Fibroblast of villous mesenchyme (primary cell): ENCODE data around the gene DIDO1. TPM values are rescaled to one million over a fixed set of nuclear protein-coding genes. Genes with fewer than 3 reads are reported as not detected.

Source experiments
- DNase-seq: peaks from one replicate; pipeline ENCODE4 v3.0.0-alpha.2; 2010; ENCODE audit warnings: low read depth
- H3K4me3 ChIP-seq: 2 replicates; pipeline ENCODE4 v1.5.1; 2011; ENCODE audit warnings: low read depth, mild to moderate bottlenecking, low read length
- CTCF ChIP-seq: IDR thresholded peaks from 2 replicates; pipeline ENCODE4 v1.5.1; 2012; ENCODE audit warnings: low read depth, mild to moderate bottlenecking, low read length; ENCODE audit not compliant: insufficient read depth
- total RNA-seq: library from RNA; depleted of rRNA; stranded (reverse); fragments of >200 nt; gene quantifications from 2 replicates; pipeline ENCODE4 v1.2.3, GENCODE V29; 2012

DIDO1 gene
- total RNA-seq, 1 donor: 47.5 TPM

DNA sequence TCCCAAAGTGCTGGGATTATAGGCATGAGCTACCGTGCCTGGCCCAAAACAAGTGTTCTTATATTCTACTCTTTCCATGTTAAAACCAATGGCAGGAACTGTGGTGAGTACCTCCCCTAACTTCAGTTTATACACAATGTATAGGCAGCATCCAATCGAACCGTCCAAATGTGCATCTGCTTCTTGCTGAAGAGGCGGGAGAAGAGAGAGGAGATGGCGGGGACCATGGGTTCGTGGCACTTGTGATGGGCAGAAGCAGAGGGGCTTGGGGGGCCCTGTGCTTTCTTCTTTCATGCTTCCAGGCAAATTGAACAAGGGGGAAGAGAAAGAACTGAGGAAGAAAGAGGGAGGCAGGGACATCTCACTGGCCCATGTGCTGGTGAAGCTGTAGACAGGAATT is 53.4 kb downstream of the DIDO1 start:
- H3K4me3 ChIP-seq: no peak overlapping the region
- no peak for DNase-seq
- no peak for TF ChIP-seq CTCF

DNA sequence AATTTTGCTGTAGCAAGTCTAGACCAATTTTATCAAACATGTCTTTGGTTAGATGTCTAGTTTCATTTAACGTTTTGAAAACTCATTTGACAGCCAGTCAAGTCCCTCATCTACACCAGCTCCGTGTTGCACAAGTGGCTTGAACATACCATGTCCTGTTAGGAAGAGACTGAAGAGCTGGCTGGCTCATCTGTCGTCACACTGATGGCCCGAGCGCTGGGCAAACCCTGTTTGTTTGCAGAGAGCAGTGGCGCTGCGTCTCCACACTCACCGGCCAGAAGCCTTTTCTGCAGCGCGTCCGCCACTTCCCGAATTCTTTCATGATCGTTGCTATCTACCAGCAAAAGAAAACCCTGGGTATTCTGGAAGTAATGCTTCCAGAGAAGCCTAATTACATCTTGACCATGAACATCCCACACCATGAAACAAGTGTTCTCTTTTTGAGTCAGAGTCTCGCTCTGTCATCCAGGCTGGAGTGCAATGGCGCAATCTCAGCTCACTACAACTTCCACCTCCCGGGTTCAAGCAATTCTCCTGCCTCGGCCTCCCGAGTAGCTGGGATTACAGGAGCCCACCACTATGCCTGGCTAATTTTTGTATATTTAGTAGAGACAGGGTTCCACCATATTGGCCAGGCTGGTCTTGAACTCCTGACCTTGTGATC is 54.0 kb downstream of the DIDO1 start:
- no peak for DNase-seq
- H3K4me3 ChIP-seq: no peak overlapping the region
- no peak for TF ChIP-seq CTCF

DNA sequence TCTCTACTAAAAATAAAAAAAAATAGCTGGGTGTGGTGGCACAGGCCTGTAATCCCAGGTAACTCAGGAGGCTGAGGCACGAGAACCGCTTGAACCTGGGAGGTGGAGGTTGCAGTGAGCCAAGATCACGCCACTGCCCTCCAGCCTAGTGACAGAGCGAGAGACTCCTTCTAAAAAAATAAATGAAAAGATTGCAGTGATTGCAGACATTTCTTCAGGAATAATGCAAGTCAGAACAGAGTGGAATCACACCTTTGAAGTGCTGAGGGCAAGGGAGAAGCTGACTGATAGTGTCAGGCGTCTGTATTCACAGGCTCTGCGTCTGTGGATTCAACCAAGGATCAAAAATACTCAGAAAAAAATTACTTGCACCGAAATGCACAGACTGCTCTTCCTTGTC is 62.1 kb downstream of the DIDO1 start:
- H3K4me3 ChIP-seq: no peak overlapping the region
- DNase-seq: no peak
- TF ChIP-seq CTCF: no peak

DNA sequence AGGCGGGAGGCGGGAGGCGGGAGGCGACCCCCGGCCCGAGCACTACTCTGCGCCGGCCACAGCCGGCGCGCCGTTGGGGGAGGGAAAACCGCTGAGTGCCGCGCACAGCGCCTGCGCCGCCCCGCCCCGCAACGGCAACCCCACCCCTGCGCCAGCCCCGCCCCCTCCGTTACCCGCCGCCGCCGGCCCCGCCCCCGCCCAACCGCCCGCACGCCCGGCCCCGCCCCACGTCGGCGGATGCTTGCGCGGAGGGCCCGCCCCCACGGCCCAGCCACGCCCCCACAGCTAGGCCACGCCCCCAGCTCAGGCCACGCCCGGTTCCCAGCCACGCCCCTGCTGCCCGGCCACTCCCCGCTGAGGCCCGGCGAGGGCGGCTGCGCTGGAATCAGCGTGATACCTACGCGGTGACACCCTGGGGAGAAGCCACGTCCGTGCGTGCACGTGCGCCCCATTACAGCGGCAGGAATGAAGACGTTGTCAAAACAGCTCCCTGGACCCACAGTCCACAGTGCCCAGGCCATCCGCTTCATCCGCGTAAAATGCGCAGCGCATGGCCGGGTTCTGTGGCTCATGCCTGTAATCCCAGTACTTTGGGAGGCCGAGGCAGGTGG is 64.5 kb downstream of the DIDO1 start, which contains the start of gene TCFL5:
Gene TCFL5, minus strand, starts transcription at position 97 of the 611 bp plus-strand sequence. CDS start 152 bp downstream, outside the sequence.
- no peak for TF ChIP-seq CTCF
- peak; percentile 96 for DNase-seq
- H3K4me3 ChIP-seq: peak within 1 kb of the TSS; percentile 64

DNA sequence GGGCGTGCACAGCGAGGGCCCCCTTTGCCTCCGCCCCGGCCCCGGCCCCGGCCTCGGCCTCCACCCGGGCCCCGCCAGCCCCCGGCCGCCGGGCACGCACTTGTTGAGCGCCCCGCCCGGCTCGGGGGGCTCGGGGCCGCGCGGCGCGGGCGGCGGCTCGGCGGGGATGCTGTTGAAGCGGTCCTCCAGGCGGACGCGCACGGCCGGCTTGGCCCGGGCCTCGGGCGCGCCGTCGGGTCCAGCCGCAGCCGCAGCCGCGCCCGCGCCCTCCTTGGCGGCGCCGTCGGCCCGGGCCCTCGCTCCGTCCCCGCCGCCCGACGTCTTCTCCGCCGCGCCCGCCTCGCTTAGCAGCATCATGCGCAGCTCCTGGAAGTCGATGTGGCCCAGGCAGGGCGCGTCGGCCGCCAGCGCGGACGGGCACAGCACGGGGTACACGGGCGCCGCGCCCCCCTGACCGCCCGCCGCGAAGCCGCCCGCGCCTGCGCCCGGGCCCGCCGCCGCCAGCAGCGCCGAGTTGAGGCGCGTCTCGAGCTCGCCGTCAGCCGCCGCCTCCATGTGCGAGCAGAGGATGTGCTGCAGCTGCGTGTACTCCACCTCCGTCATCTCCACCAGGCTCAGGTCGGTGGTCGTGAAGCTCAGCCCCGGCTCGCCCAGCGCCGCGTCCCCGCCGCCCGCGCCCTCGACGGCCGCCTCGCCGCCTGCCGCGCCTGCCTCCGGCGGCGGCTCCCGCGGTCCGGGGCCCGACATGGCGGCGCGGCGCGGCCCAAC is 65.2 kb downstream of the DIDO1 start:
- peak overlapping the region; percentile 64 for H3K4me3 ChIP-seq
- DNase-seq: peak; percentile 26
- no peak for TF ChIP-seq CTCF

DNA sequence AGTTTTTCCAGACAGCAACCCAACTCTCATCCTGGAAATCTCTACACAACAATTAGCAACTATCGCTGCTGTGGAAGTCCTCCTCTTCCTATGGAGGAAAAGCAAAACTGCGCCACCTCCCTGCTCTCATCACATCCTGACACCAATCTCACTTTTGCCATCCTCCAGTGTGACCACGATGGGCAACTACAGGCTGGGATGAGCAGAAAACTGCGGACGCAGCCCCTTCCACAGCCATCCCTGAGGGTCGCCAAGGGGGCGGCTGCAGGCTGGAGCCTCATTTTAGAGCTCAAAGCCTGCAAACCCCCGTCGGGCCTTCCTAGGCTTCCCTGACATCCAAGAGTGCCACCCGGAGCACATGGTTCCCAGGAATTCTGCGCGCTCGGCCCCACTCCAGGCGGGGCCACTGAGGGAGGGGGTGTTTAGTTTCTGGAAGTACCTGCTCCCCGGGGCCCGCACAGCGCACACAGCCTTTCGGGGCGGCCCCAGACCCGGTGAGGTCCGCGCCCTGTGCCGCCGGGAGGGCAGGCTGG is 65.8 kb downstream of the DIDO1 start:
- peak; percentile 64 for DNase-seq
- TF ChIP-seq CTCF: peak; percentile 25
- peak overlapping the region; percentile 64 for H3K4me3 ChIP-seq
